ENCODE data around the gene DTNB.

Gene DTNB

DNA sequence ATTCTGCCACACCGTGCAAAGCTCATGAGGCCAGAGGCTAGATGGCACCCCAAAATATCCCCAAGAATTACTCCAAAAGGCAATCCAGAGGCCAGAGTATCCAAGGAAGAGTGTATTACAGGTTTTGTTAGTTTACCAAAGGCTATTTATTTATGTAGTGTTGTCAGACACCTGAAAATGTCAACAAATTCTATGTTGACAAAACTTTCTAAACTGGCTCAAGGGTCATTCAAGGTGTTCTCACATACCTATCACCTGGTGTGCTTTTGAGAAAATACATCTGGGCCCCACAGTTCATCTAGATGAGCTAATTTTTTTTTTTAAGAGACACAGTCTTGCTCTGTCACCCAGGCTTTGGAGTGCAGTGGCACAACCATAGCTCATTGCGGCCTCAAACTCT lies 12.4 kb upstream of the DTNB start:
- no peak overlapping the region for H3K4me3 ChIP-seq (replicated peaks; ENCODE audit: low read depth, low read length)
- DNase-seq (ENCODE audit: extremely low read depth, low read depth): no peak
- TF ChIP-seq, protein P1, sequence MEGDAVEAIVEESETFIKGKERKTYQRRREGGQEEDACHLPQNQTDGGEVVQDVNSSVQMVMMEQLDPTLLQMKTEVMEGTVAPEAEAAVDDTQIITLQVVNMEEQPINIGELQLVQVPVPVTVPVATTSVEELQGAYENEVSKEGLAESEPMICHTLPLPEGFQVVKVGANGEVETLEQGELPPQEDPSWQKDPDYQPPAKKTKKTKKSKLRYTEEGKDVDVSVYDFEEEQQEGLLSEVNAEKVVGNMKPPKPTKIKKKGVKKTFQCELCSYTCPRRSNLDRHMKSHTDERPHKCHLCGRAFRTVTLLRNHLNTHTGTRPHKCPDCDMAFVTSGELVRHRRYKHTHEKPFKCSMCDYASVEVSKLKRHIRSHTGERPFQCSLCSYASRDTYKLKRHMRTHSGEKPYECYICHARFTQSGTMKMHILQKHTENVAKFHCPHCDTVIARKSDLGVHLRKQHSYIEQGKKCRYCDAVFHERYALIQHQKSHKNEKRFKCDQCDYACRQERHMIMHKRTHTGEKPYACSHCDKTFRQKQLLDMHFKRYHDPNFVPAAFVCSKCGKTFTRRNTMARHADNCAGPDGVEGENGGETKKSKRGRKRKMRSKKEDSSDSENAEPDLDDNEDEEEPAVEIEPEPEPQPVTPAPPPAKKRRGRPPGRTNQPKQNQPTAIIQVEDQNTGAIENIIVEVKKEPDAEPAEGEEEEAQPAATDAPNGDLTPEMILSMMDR (IDR thresholded peaks at IDR 0.05; ENCODE audit: low read depth, low read length, missing control alignments): no peak

DNA sequence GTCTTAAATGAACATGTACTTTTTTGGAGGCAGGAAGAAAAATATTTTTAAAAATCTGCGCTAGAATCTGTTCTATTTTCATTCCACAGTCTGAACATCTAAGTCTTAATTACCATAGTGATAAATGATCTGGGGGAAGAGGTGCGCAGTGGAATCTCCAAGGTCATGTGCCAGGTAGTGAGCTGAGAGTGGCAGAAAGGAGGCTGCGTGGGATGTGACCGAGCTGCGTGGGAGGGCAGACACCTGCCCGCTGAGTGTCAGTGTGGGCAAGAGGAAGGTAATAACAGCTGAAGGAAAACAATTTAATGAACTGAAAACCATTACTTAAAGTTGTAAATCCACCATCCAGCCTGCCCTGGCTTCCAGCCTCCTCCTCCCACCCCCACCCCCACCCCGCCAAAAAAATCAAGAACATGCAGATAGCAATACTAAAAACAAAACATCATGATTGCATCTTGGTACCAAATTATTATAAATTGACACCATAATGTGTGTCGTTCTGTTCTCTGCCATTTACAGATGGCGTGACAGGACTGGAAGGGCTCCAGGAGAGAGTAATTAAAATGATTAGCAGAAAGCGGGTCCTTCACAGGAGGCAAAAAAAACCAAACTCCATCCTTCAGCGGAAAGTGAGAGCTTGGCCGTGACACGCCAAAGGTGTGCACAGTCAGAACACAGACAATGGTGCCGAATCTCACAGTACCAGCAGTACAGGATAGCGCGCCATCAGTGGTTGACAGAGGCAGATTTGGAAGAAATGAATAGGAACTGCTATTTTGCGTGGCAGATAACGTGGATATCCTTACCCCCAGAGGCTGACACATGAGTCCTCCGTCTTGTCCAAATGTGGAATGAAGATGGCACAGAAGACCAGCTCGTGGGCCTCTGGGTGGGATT lies 11.4 kb upstream of the DTNB start:
- TF ChIP-seq, protein P1 (IDR thresholded peaks at IDR 0.05; ENCODE audit: low read depth, low read length, missing control alignments): no peak
- no peak for DNase-seq (ENCODE audit: extremely low read depth, low read depth)
- no peak overlapping the region for H3K4me3 ChIP-seq (replicated peaks; ENCODE audit: low read depth, low read length)

DNA sequence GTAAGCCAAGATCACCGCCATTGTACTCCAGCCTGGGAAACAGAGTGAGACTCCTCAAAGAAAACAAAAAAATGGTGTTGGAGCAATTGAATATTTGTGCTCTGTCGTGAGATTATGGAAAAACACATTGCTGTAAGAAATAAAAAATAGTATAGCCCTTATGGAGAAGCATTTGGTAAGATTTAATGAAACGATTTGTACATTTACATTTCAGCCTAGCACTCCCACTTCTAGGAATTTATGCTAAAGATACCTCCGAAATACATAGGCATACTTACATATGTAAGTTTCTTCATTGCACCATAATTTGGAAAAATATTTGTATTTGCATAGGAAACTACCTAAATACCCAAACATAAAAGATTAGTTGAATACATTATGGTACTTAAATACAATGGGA lies 8.7 kb upstream of the DTNB start:
- DNase-seq (ENCODE audit: extremely low read depth, low read depth): no peak
- TF ChIP-seq, protein P1 (IDR thresholded peaks at IDR 0.05; ENCODE audit: low read depth, low read length, missing control alignments): no peak
- no peak overlapping the region for H3K4me3 ChIP-seq (replicated peaks; ENCODE audit: low read depth, low read length)

DNA sequence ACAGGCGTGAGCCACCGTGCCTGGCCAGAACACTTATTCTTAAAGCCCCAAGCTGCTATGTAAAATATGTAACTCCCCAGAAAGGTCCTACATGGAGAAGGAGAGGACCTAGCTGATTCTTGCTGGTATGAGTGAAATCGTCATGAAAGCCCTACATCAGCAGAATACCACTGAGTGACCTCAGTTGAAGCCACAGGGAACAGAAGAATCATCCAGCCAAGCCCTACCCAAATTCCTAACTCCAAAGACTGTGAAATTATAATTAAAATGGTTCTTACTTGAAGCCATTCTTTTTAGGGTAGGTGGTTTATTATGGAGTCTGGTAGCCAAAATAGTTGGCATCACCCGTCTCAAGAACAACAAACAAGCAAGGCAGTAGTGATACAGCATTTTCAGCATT lies 4.5 kb upstream of the DTNB start:
- TF ChIP-seq, protein P1 (IDR thresholded peaks at IDR 0.05; ENCODE audit: low read depth, low read length, missing control alignments): no peak
- H3K4me3 ChIP-seq (replicated peaks; ENCODE audit: low read depth, low read length): no peak overlapping the region
- DNase-seq (ENCODE audit: extremely low read depth, low read depth): no peak

DNA sequence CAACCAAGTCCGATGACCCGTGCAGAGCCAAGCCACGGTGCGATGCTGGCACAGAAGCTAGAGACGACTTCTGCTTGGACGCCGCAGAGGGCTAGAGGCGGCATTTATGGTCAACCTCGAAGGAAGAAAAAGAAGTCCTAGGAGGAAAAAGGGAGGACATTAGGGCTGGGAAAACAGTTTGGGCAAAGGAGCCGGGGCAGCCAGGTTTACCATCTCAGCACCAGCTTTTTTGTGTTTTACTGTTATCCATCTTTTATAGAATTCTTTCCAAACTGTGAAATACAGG lies 643 bp upstream of the DTNB start:
- TF ChIP-seq, protein P1 (IDR thresholded peaks at IDR 0.05; ENCODE audit: low read depth, low read length, missing control alignments): no peak
- no peak for DNase-seq (ENCODE audit: extremely low read depth, low read depth)
- peak overlapping the region; percentile 41 for H3K4me3 ChIP-seq (replicated peaks; ENCODE audit: low read depth, low read length)

DNA sequence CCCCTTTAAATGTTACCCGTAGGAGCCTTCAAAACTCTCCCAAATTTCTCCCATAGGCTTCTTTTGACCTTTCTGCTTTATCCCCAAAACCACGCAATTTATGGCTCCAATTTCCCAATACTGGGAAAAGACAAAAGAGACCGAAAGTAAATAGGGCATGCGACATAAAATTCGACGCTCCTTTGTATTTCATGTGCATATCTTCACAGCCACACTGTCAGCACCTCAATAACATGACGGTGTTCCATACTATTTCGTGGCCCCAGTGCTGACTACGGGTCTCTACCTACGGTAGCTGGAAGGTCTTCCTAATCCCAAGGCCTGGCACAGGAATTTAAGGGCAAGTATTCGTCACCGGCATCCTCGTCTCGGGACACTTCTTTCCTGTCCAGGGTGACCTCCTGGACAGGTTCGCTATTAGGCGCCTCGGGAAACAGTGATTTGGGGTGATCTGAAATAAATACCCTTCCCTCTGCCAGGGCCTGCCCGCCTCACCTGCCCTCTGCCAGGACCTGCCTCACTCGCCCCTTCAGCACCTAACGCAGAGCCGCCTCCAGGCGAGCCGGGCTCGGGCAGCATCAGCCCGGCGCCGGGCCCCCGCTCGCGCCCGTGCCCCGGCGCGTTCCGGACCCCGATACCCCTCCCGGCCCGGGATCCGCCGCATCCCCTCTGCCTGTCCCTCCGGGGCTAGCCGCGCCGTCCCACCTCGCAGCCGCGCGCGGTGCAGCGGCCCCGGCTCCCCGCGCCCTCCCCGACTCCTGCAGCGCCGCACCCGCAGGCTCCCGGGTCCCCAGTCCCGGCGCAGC lies 680 bp downstream of the DTNB start:
- peak overlapping the region; percentile 72 for H3K4me3 ChIP-seq (replicated peaks; ENCODE audit: low read depth, low read length)
- TF ChIP-seq, protein P1 (IDR thresholded peaks at IDR 0.05; ENCODE audit: low read depth, low read length, missing control alignments): no peak
- DNase-seq (ENCODE audit: extremely low read depth, low read depth): no peak

Measured in HFF-Myc (cell line).